Muscle of leg (tissue), 11 donors: ENCODE data around the gene POLR2M. TPM values are rescaled to one million over a fixed set of nuclear protein-coding genes. Genes with fewer than 3 reads are reported as not detected.

Experiments used
- DNase-seq: peaks from one replicate; pipeline ENCODE4 v3.0.0; 2013
- H3K27ac ChIP-seq: one replicate; pipeline ENCODE4 v1.5.1; 2013; ENCODE audit warnings: mild to moderate bottlenecking, low read length, control low read depth
- H3K27me3 ChIP-seq: one replicate; pipeline ENCODE4 v1.6.1; 2013; ENCODE audit warnings: low read length; ENCODE audit not compliant: control insufficient read depth, insufficient read depth
- H3K36me3 ChIP-seq: one replicate; pipeline ENCODE4 v1.6.1; 2013; ENCODE audit warnings: low read length; ENCODE audit not compliant: control insufficient read depth, insufficient read depth
- H3K4me1 ChIP-seq: one replicate; pipeline ENCODE4 v1.6.1; 2013; ENCODE audit warnings: low read length; ENCODE audit not compliant: control insufficient read depth, insufficient read depth
- H3K4me3 ChIP-seq: one replicate; pipeline ENCODE4 v1.5.1; 2013; ENCODE audit warnings: low read length, control low read depth
- H3K9me3 ChIP-seq: replicated peaks from 2 replicates; pipeline ENCODE4 v1.6.1; 2013; ENCODE audit warnings: low read depth, low read length; ENCODE audit not compliant: control insufficient read depth
- WGBS: methylation state at CpG from one replicate; pipeline ENCODE4 v1.1.5; 2013; ENCODE audit warnings: missing lambda C conversion rate; ENCODE audit not compliant: insufficient coverage; 5-methylcytosine and 5-hydroxymethylcytosine counted together
- polyA plus RNA-seq, 8 donors: library from polyadenylated mRNA; unstranded; fragments of 120-200 nt; gene quantifications; one replicate each; pipeline versions ENCODE4 v1.2.1 to v1.2.3, GENCODE V29; 2013; ENCODE audit warnings: inconsistent platforms in 1 of 8, low replicate concordance in 1 of 8; ENCODE audit not compliant: insufficient read length in 8 of 8, insufficient read depth in 1 of 8
- total RNA-seq: library from RNA; stranded (reverse); fragments of 120-200 nt; gene quantifications from one replicate; pipeline ENCODE4 v1.2.4, GENCODE V29; 2013

The POLR2M gene
- total and polyA plus RNA-seq, 9 donors, result 33.9 to 89.7 (median 39.4) TPM

- WGBS, result no CpG with 5 or more reads among the region's 3 CpGs
- no peaks in the 10 kb centered on the region for H3K36me3 ChIP-seq
- DNase-seq, result peak; percentile 68
- H3K4me3 ChIP-seq, result no peak overlapping the region
- peaks cover 13% of the 10 kb centered on the region for H3K4me1 ChIP-seq
- no peaks in the 10 kb centered on the region for H3K9me3 ChIP-seq
- H3K27ac ChIP-seq, result no peak overlapping the region
- no peaks in the 10 kb centered on the region for H3K27me3 ChIP-seq
These were observed 44.8 kb downstream of the POLR2M start for GRCh38 chr15:57751177-57751800.

GRCh38 chr15:57752436-57752835, 45.9 kb downstream of the POLR2M start:
- peak; percentile 93 for DNase-seq
- H3K27ac ChIP-seq, result no peak overlapping the region
- H3K36me3 ChIP-seq, result no peaks in the 10 kb centered on the region
- H3K4me3 ChIP-seq, result no peak overlapping the region
- H3K9me3 ChIP-seq, result no peaks in the 10 kb centered on the region
- no peaks in the 10 kb centered on the region for H3K27me3 ChIP-seq
- H3K4me1 ChIP-seq, result peaks cover 10% of the 10 kb centered on the region
- 38% methylated on average over 6 of the region's 9 CpGs for WGBS

GRCh38 chr15:57752840-57753239, 46.3 kb downstream of the POLR2M start:
- Histone ChIP-seq H3K27me3 (no peaks in the 10 kb centered on the region), H3K9me3 (no peaks in the 10 kb centered on the region), H3K36me3 (no peaks in the 10 kb centered on the region), H3K27ac (peak overlapping the region; percentile 67), H3K4me3 (no peak overlapping the region), H3K4me1 (peaks cover 10% of the 10 kb centered on the region)
- 82% methylated on average over 7 of the region's 9 CpGs for WGBS
- DNase-seq, result no peak

- H3K4me3 ChIP-seq, result no peak overlapping the region
- DNase-seq, result no peak
- H3K9me3 ChIP-seq, result no peaks in the 10 kb centered on the region
- 89% methylated on average over 1 of the region's 3 CpGs for WGBS
- peaks cover 10% of the 10 kb centered on the region for H3K4me1 ChIP-seq
- H3K36me3 ChIP-seq, result no peaks in the 10 kb centered on the region
- no peak overlapping the region for H3K27ac ChIP-seq
- no peaks in the 10 kb centered on the region for H3K27me3 ChIP-seq
These were observed 50.0 kb downstream of the POLR2M start for GRCh38 chr15:57756466-57756865.

GRCh38 chr15:57758560-57758959, 52.0 kb downstream of the POLR2M start:
- DNase-seq, result no peak
- H3K9me3 ChIP-seq, result no peaks in the 10 kb centered on the region
- no peak overlapping the region for H3K27ac ChIP-seq
- no peaks in the 10 kb centered on the region for H3K36me3 ChIP-seq
- WGBS, result 94% methylated on average over 2 of the region's 3 CpGs
- H3K27me3 ChIP-seq, result no peaks in the 10 kb centered on the region
- H3K4me1 ChIP-seq, result no peaks in the 10 kb centered on the region
- H3K4me3 ChIP-seq, result no peak overlapping the region

GRCh38 chr15:57761562-57761961, 55.0 kb downstream of the POLR2M start:
- no peak overlapping the region for H3K27ac ChIP-seq
- DNase-seq, result no peak
- no peaks in the 10 kb centered on the region for H3K36me3 ChIP-seq
- H3K4me1 ChIP-seq, result no peaks in the 10 kb centered on the region
- H3K4me3 ChIP-seq, result no peak overlapping the region
- H3K27me3 ChIP-seq, result no peaks in the 10 kb centered on the region
- WGBS, result no CpG with 5 or more reads among the region's 1 CpG
- H3K9me3 ChIP-seq, result no peaks in the 10 kb centered on the region

- Histone ChIP-seq H3K4me1 (no peaks in the 10 kb centered on the region), H3K9me3 (no peaks in the 10 kb centered on the region), H3K27me3 (no peaks in the 10 kb centered on the region), H3K36me3 (no peaks in the 10 kb centered on the region), H3K27ac (no peak overlapping the region), H3K4me3 (no peak overlapping the region)
- no peak for DNase-seq
- WGBS, result no CpG with 5 or more reads among the region's 4 CpGs
These were observed 55.8 kb downstream of the POLR2M start for GRCh38 chr15:57762302-57762701.

GRCh38 chr15:57763176-57763964, 56.9 kb downstream of the POLR2M start:
- no peaks in the 10 kb centered on the region for H3K4me1 ChIP-seq
- H3K9me3 ChIP-seq, result no peaks in the 10 kb centered on the region
- H3K27me3 ChIP-seq, result no peaks in the 10 kb centered on the region
- no peak overlapping the region for H3K27ac ChIP-seq
- 94% methylated on average over 3 of the region's 5 CpGs for WGBS
- no peak overlapping the region for H3K4me3 ChIP-seq
- DNase-seq, result no peak
- H3K36me3 ChIP-seq, result no peaks in the 10 kb centered on the region

Other genes starting within 250 kb of the POLR2M start
- 2.9 TPM for gene MYZAP, start 114.8 kb upstream of the POLR2M start, total RNA-seq
- gene MYZAP, start 114.8 kb upstream of the POLR2M start, polyA plus RNA-seq, result 1 to 10 TPM; 2.4 to 4.9 (median 4.1) TPM